Lung (tissue), 12 donors: ENCODE results near the gene LRTM2. TPM values are rescaled to one million over a fixed set of nuclear protein-coding genes. Genes with fewer than 3 reads are reported as not detected.

Experiments
- ATAC-seq: fragments of 200-7000 bp; cut with Tn5 transposase; one replicate; pipeline ENCODE4 v1.9.1; 2020; ENCODE audit warnings: moderate number of reproducible peaks; ENCODE audit not compliant: insufficient read depth, low FRiP score
- DNase-seq, 3 donors: peaks; one replicate each; pipeline ENCODE4 v3.0.0-alpha.2; 2013 to 2017
- H3K27ac ChIP-seq, 2 donors: one replicate each; pipeline ENCODE4 v1.5.1; 2013; ENCODE audit warnings: mild to moderate bottlenecking in 2 of 2, moderate library complexity in 2 of 2, control low read depth in 1 of 2, inconsistent platforms in 1 of 2, low read depth in 1 of 2, low read length in 1 of 2
- H3K27me3 ChIP-seq, 3 donors: one replicate each; pipeline ENCODE4 v1.5.1; 2013; ENCODE audit warnings: low read length in 2 of 3; ENCODE audit not compliant: control insufficient read depth in 3 of 3, insufficient read depth in 3 of 3
- H3K36me3 ChIP-seq, 4 donors: one replicate each; pipeline ENCODE4 v1.5.1; 2013; ENCODE audit warnings: low read length in 4 of 4, mild to moderate bottlenecking in 1 of 4, moderate library complexity in 1 of 4; ENCODE audit not compliant: control insufficient read depth in 4 of 4, insufficient read depth in 4 of 4
- H3K4me1 ChIP-seq, 5 donors: one replicate each; pipeline ENCODE4 v1.5.1; 2013; ENCODE audit warnings: low read length in 5 of 5, mild to moderate bottlenecking in 2 of 5, moderate library complexity in 1 of 5; ENCODE audit not compliant: control insufficient read depth in 5 of 5, insufficient read depth in 5 of 5
- H3K4me3 ChIP-seq: one replicate; pipeline ENCODE4 v1.5.1; 2013; ENCODE audit warnings: mild to moderate bottlenecking, control low read depth, moderate library complexity
- H3K9ac ChIP-seq, 2 donors: one replicate each; pipeline ENCODE4 v1.5.1; 2013; ENCODE audit warnings: low read length in 2 of 2, control low read depth in 1 of 2; ENCODE audit not compliant: insufficient read depth in 1 of 2
- H3K9me3 ChIP-seq, 4 donors: one replicate each; pipeline ENCODE4 v1.5.1; 2013; ENCODE audit warnings: low read length in 3 of 4, mild to moderate bottlenecking in 1 of 4, moderate library complexity in 1 of 4; ENCODE audit not compliant: control insufficient read depth in 4 of 4, insufficient read depth in 3 of 4
- CTCF ChIP-seq: IDR thresholded peaks from 2 replicates; pipeline ENCODE4 v1.5.1; 2012; ENCODE audit warnings: mild to moderate bottlenecking; ENCODE audit errors: control extremely low read depth, extremely low read depth
- WGBS, 2 donors: extraction: QIAGEN DNeasy Blood & Tissue Kit; methylation state at CpG; one replicate each; pipeline ENCODE4 v1.1.7; 2013; 5-methylcytosine and 5-hydroxymethylcytosine counted together
- polyA plus RNA-seq, 2 donors: library from polyadenylated mRNA; stranded (reverse); fragments of 200-250 nt; gene quantifications; one replicate each; pipeline ENCODE4 v1.2.1, GENCODE V29; 2013
- total RNA-seq, 2 donors: library from RNA; depleted of rRNA in 1 of 2; stranded (reverse); fragments of >200 nt in 1 of 2; gene quantifications; one replicate each; pipeline ENCODE4 v1.2.1, GENCODE V29; 2014 to 2021
- donor health status: control.
- donor health status: control.
- donor health status: Bipolar disorder and iron deficiency.
- donor health status: healthy.
- donor health status: DM: yes; HTN: yes; CAD: no.

Gene LRTM2
- total and polyA plus RNA-seq, 4 donors = 0.01 to 0.06 TPM; not detected in 2

GRCh38 chr12:1820896-1821291 lies 529 bp downstream of the LRTM2 start:
- Histone ChIP-seq H3K4me1 (peaks cover 0 to 2% (median 0%) of the 10 kb centered on the region in 5 donors), H3K27me3 (peaks cover 15 to 64% (median 36%) of the 10 kb centered on the region in 3 donors), H3K36me3 (no peaks in the 10 kb centered on the region), H3K9ac (no peak overlapping the region), H3K27ac (no peak overlapping the region), H3K9me3 (peaks cover 0 to 5% (median 0%) of the 10 kb centered on the region in 4 donors), H3K4me3 (no peak overlapping the region)
- 75 to 87% methylated on average over 11 of the region's 11 CpGs for WGBS, 2 donors
- ATAC-seq = no peak
- no peak for DNase-seq
- TF ChIP-seq CTCF = no peak

GRCh38 chr12:1821805-1822204 lies 1.4 kb downstream of the LRTM2 start:
- Histone ChIP-seq H3K27ac (no peak overlapping the region), H3K9ac (no peak overlapping the region), H3K27me3 (peaks cover 15 to 55% (median 34%) of the 10 kb centered on the region in 3 donors), H3K9me3 (peaks cover 0 to 2% (median 0%) of the 10 kb centered on the region in 4 donors), H3K36me3 (no peaks in the 10 kb centered on the region), H3K4me3 (no peak overlapping the region), H3K4me1 (peaks cover 0 to 2% (median 0%) of the 10 kb centered on the region in 5 donors)
- no peak for TF ChIP-seq CTCF
- WGBS, 2 donors = 25 to 32% methylated on average over 12 of the region's 12 CpGs
- ATAC-seq (no peak), DNase-seq (peak in 1 of 3 donors; percentile 21)

- DNase-seq = no peak
- 72 to 81% methylated on average over 9 to 11 of the region's 11 CpGs for WGBS, 2 donors
- no peak overlapping the region for H3K27ac ChIP-seq
- H3K9ac ChIP-seq = no peak overlapping the region
- no peak for ATAC-seq
- H3K9me3 ChIP-seq = peaks cover 0 to 1% (median 0%) of the 10 kb centered on the region in 4 donors
- H3K4me1 ChIP-seq = peaks cover 0 to 2% (median 0%) of the 10 kb centered on the region in 5 donors
- no peak for TF ChIP-seq CTCF
- H3K36me3 ChIP-seq = no peaks in the 10 kb centered on the region
- no peak overlapping the region for H3K4me3 ChIP-seq
- peaks cover 15 to 50% (median 34%) of the 10 kb centered on the region in 3 donors for H3K27me3 ChIP-seq
These were observed 2.3 kb downstream of the LRTM2 start for GRCh38 chr12:1822699-1823098.

- Histone ChIP-seq H3K4me1 (peaks cover 0 to 2% (median 0%) of the 10 kb centered on the region in 5 donors), H3K4me3 (no peak overlapping the region), H3K27ac (no peak overlapping the region), H3K9ac (no peak overlapping the region), H3K36me3 (no peaks in the 10 kb centered on the region), H3K9me3 (peaks cover 0 to 1% (median 0%) of the 10 kb centered on the region in 4 donors), H3K27me3 (peaks cover 18 to 50% (median 34%) of the 10 kb centered on the region in 3 donors)
- TF ChIP-seq CTCF = no peak
- ATAC-seq = no peak
- 94 to 98% methylated on average over 10 of the region's 10 CpGs for WGBS, 2 donors
- DNase-seq = no peak
These were observed 2.9 kb downstream of the LRTM2 start for GRCh38 chr12:1823237-1823636.
